PC-9 (cell line): ENCODE measurements around the gene EMP2. TPM values are rescaled to one million over a fixed set of nuclear protein-coding genes. Genes with fewer than 3 reads are reported as not detected.

Experiments used
- BruUV-seq: library from RNA; stranded (reverse); fragments of 400-500 nt; replicated peaks from 2 replicates; lab custom pipeline; 2021; lab: Mats Ljungman, UMichigan
- CTCF ChIA-PET: fragments of 300-600 bp; sonication (Branson Sonifier 250); formaldehyde crosslinking; loops from one replicate; lab custom pipeline; 2022; ENCODE audit warnings: antibody characterized with exemption; lab: Charles Lee
- POLR2A ChIA-PET: fragments of 300-600 bp; sonication (Branson Sonifier 250); formaldehyde crosslinking; loops from one replicate; lab custom pipeline; 2022; ENCODE audit warnings: antibody characterized with exemption; ENCODE audit not compliant: unreplicated experiment; lab: Charles Lee
- DNase-seq, 2 experiments: peaks; one replicate each; pipeline versions ENCODE4 v3.0.0 to v3.0.0-alpha.2; 2015 to 2022; ENCODE audit warnings: mixed read lengths in 1 of 2
- H2AFZ ChIP-seq: fragments of 200-600 bp; sonication (generic); 2 replicates; pipeline ENCODE4 v1.8.1; 2017; ENCODE audit warnings: antibody characterized with exemption
- H3F3A ChIP-seq: fragments of 200-600 bp; sonication (generic); 2 replicates; pipeline ENCODE4 v1.8.1; 2017; ENCODE audit warnings: antibody characterized with exemption, mild to moderate bottlenecking, low read depth; ENCODE audit not compliant: insufficient read depth
- H3K27ac ChIP-seq: fragments of 200-600 bp; sonication (generic); 2 replicates; pipeline ENCODE4 v1.6.1; 2016; ENCODE audit warnings: mixed run types
- H3K27me3 ChIP-seq: fragments of 200-600 bp; sonication (generic); 2 replicates; pipeline ENCODE4 v1.6.1; 2016; ENCODE audit warnings: low read depth, mixed run types; ENCODE audit not compliant: insufficient read depth
- H3K36me3 ChIP-seq: fragments of 200-600 bp; sonication (generic); 2 replicates; pipeline ENCODE4 v1.6.1; 2016; ENCODE audit warnings: low read depth, mixed run types
- H3K4me1 ChIP-seq: fragments of 200-600 bp; sonication (generic); replicated peaks from 2 replicates; pipeline ENCODE4 v1.6.1; 2016; ENCODE audit warnings: mixed run types; ENCODE audit not compliant: insufficient read depth
- H3K4me2 ChIP-seq: fragments of 200-600 bp; sonication (generic); 2 replicates; pipeline ENCODE4 v1.6.1; 2017; ENCODE audit warnings: mixed run types
- H3K4me3 ChIP-seq: fragments of 200-600 bp; sonication (generic); 2 replicates; pipeline ENCODE4 v1.6.1; 2016; ENCODE audit warnings: mixed run types
- H3K79me2 ChIP-seq: fragments of 200-600 bp; sonication (generic); 2 replicates; pipeline ENCODE4 v1.6.1; 2017; ENCODE audit warnings: low read depth, mixed run types
- H3K9me2 ChIP-seq: fragments of 200-600 bp; sonication (generic); 2 replicates; pipeline ENCODE4 v1.8.1; 2017; ENCODE audit warnings: mild to moderate bottlenecking; ENCODE audit not compliant: insufficient read depth
- H3K9me3 ChIP-seq: fragments of 200-600 bp; sonication (generic); 2 replicates; pipeline ENCODE4 v1.8.1; 2016; ENCODE audit warnings: low read depth; ENCODE audit not compliant: insufficient read depth
- H4K20me1 ChIP-seq: fragments of 200-600 bp; sonication (generic); 2 replicates; pipeline ENCODE4 v1.8.1; 2017; ENCODE audit not compliant: insufficient read depth
- CTCF ChIP-seq: fragments of 200-600 bp; sonication (generic); conservative IDR thresholded peaks from 2 replicates; pipeline ENCODE4 v1.6.1; 2017; ENCODE audit warnings: mixed run types, antibody characterized with exemption, mild to moderate bottlenecking, moderate library complexity
- EZH2 ChIP-seq: fragments of 200-600 bp; sonication (generic); IDR thresholded peaks from 2 replicates; pipeline ENCODE4 v1.8.0; 2017; ENCODE audit warnings: antibody characterized with exemption, low read depth
- intact Hi-C: fragments of 100-400 bp; cut with micrococcal nuclease; formaldehyde crosslinking; loops from one replicate; pipeline ENCODE4 v1.10.0; 2022; ENCODE audit not compliant: unreplicated experiment
- total RNA-seq: library from RNA; stranded (reverse); gene quantifications from 2 replicates; pipeline ENCODE4 v1.2.3, GENCODE V29; 2021

The EMP2 gene
- total RNA-seq, 1 experiment from 2014 or later = 137 TPM

DNA sequence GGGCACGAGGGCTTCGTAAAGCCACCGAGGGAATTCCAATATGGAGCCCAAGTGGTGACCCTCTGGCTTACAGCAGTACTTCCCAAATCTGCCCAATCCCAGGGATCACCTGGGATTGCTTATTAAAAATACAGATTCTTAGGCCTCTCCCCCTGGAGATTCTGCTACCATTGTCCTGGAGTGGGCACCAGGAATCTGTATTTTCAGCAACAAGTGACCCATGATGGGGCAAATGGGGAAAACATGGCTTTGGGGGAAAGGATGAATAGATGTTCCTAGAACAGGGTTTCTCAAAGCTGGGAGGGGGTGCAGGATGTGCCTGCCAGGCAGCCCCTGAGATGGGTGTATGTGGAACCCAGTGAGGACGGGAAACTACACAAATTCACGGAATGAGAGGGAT lies 40.6 kb downstream of the EMP2 start:
- Histone ChIP-seq H3K36me3 (peaks cover 22% of the 10 kb centered on the region), H3K9me3 (no peaks in the 10 kb centered on the region), H3K79me2 (peaks cover 15% of the 10 kb centered on the region; the same call in 1 of the 2 replicates), H3K9me2 (no peaks in the 10 kb centered on the region), H3K27me3 (no peaks in the 10 kb centered on the region), H2AFZ (no peak overlapping the region), H3K4me2 (peak overlapping the region; percentile 69), H3K27ac (peak overlapping the region; percentile 92), H3K4me3 (0 out of 2 replicates have a peak overlapping the region, but pooled peaks have one; percentile 21), H3K4me1 (peaks cover 60% of the 10 kb centered on the region), H3F3A (peaks cover 18% of the 10 kb centered on the region), H4K20me1 (no peaks in the 10 kb centered on the region)
- CTCF ChIA-PET = no interaction called here
- no peak for TF ChIP-seq EZH2
- no peak for TF ChIP-seq CTCF
- BruUV-seq = no TSS peak
- intact Hi-C loops = loop anchor here (1.0 to 2.0 kb wide), 2 partner anchors 20 to 39 kb away; no protein-coding TSS in a partner anchor
- DNase-seq = peak in 1 of 2 experiments; percentile 46
- POLR2A ChIA-PET = interaction anchor here (0.7 kb wide), 1 partner anchor 77 kb away, joined by 4 read pairs; no protein-coding TSS in a partner anchor

DNA sequence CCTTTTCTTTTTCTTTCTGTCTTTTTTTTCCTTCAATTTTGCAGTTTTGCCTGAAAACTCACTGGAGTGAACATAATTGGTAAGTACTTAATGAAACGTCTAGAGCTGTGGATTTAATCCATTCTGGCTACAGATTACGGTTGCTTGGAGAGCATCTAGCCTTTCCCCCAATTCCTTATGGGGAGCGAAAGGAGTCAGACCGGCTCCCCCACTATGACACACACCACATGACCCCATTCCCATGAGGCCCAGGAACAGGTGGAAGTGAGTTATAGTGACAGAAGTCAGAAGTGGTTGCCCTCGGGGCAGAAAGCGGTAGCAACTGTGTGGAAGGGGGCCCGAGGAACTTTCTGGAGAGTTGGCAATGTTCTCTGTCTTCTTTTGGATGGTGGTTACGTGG lies 41.2 kb downstream of the EMP2 start:
- Histone ChIP-seq H3K27me3 (no peaks in the 10 kb centered on the region), H4K20me1 (no peaks in the 10 kb centered on the region), H3K4me3 (no peak overlapping the region; the same call in 1 of the 2 replicates), H3K27ac (peak overlapping the region; percentile 92), H3F3A (peaks cover 22% of the 10 kb centered on the region), H3K9me2 (no peaks in the 10 kb centered on the region), H3K9me3 (no peaks in the 10 kb centered on the region), H3K4me1 (peaks cover 65% of the 10 kb centered on the region), H3K36me3 (peaks cover 22% of the 10 kb centered on the region), H3K79me2 (peaks cover 17% of the 10 kb centered on the region; the same call in 1 of the 2 replicates), H2AFZ (no peak overlapping the region), H3K4me2 (peak overlapping the region; percentile 69)
- BruUV-seq = no TSS peak
- intact Hi-C loops = loop anchor here (1.0 to 2.0 kb wide), 2 partner anchors 20 to 40 kb away; no protein-coding TSS in a partner anchor
- ChIA-PET CTCF (no interaction called here), POLR2A (interaction anchor here (0.6 kb wide), 1 partner anchor 403 kb away, joined by 3 read pairs; the partner anchor contains the start of gene DEXI)
- no peak for TF ChIP-seq EZH2
- TF ChIP-seq CTCF = no peak
- DNase-seq = peak; percentile 80 to 96

DNA sequence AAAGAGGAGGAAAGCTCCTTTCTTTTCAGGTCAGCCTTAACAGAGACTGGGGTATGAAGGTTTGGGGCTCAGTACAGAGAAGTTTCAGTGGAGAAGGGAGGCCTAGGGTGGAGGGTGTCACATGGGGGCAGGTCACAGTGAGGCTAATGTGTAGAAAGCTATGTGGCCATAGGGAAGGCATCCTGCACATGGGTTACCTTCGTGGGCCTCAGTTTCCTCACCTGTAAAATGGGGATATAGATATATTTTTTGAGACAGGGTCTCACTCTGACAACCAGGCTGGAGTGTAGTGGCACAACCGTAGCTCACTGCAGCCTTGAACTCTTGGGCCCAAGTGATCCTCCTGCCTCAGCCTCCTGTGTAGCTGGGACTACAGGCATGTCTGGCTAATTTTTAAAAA lies 41.8 kb downstream of the EMP2 start:
- H3K4me1 ChIP-seq = peaks cover 72% of the 10 kb centered on the region
- DNase-seq = no peak
- TF ChIP-seq EZH2 (no peak), CTCF (no peak)
- CTCF ChIA-PET = no interaction called here
- H3K27me3 ChIP-seq = no peaks in the 10 kb centered on the region
- no peak overlapping the region; the same call in 1 of the 2 replicates for H3K4me3 ChIP-seq
- H3K79me2 ChIP-seq = peaks cover 17% of the 10 kb centered on the region; the same call in 1 of the 2 replicates
- no peaks in the 10 kb centered on the region for H4K20me1 ChIP-seq
- H3F3A ChIP-seq = peaks cover 29% of the 10 kb centered on the region
- BruUV-seq = no TSS peak
- intact Hi-C loops = loop anchor here (2.0 kb wide), 1 partner anchor 40 kb away; no protein-coding TSS in a partner anchor
- POLR2A ChIA-PET = interaction anchor here (0.6 kb wide), 1 partner anchor 404 kb away, joined by 3 read pairs; the partner anchor contains the start of gene DEXI
- no peaks in the 10 kb centered on the region for H3K9me2 ChIP-seq
- H2AFZ ChIP-seq = no peak overlapping the region
- peak overlapping the region; percentile 69 for H3K4me2 ChIP-seq
- H3K9me3 ChIP-seq = no peaks in the 10 kb centered on the region
- peak overlapping the region; percentile 92 for H3K27ac ChIP-seq
- H3K36me3 ChIP-seq = peaks cover 22% of the 10 kb centered on the region
